GM21526 (cell line): Measurements from ENCODE around the gene GNAT2.
"Not testable (repeated sequence)": the region's sequence is repeated elsewhere in the genome, so short reads cannot be mapped to it uniquely, and the experiment has no call there.

Experiments
- ATAC-seq: cut with Tn5 transposase; IDR thresholded peaks from one replicate; pipeline ENCODE4 v1.9.1; 2021; ENCODE audit warnings: moderate library complexity; ENCODE audit not compliant: unreplicated experiment, low FRiP score

The GNAT2 gene

DNA sequence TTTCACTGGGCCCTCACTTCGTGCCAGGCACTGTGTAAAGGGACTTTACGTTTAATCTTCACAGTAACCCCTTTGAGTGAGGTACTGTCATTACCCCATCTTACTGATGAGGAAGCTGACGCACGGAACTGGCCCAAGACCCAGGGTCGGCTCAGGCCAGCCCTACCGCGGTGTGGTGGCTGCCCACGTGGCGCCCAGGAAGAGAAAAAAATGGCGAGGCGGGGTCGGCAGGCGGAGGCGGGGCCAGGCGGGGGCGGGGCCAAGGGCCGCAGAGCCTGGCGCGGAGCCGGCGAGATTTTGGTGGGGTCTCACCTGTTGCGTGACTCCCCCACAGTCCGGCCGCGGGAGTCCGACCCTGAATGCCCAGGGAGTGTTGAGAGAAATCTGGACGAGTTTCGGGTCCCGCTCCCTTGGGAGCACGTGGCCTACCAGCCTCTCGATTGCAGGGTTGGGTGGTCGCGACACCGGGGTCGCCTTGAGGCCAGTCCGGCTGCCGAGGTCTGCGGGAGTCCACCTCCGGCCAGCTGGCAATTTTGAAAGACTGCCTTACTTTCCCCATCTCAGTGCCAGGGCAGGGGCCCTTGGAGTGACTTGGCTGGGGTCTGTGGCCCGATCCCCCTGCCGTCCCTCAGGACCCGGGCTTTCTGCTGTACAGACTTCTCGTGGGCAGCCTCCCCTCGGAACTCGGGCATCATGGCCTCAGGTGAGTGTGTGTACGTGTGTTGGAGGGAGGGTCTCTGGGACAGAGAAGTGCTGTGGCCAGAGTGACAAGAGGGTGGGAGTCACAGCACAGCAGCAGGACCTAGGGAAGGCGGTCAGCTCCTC, at the start of gene GNAT2, which contains the start of gene AMPD2:
TSS of gene GNAT2 (minus strand) at position 41 of the 825 bp plus-strand sequence. CDS start 6,746 bp downstream, outside the sequence.
TSS of gene AMPD2 (plus strand) at position 262 of the 825 bp plus-strand sequence. CDS start 1,339 bp downstream, outside the sequence.
- ATAC-seq = peak; percentile 44

- ATAC-seq = no peak
These were observed 48.8 kb upstream of the GNAT2 start for GRCh38 chr1:109668123-109668775.

DNA sequence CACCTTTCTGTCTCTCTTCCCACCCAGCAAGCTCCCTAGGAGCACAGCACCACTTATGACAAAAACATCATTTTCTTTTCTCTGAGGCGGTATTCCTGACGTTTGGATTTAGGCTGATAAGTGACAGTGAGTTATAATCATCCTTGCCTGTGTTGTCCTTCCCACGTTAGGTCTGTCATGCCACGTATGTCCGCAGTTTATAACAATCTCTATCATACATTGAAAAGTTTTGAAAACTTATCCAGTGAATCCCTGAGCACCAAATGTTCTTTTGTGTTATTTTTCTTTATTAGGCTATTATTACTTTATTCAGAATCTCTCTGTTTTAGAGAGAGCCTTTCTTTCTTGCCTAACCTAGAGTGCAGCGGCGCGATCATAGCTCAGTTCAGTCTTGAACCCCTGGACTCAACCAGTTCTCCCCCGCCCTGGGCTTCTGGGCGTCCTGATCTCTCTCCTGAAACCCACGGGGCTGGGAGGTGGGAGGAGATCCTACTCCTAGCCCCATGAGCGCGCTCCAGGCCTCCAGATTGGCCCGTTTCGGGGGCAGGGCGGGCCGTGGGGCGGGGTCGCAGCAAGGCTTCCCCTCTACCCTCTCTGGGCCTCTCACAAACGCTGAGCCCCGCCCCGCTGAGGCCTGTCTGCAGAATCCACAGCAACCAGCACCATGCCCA, 48.2 kb upstream of the GNAT2 start, which contains the start of gene GSTM2:
TSS of gene GSTM2 (plus strand) at position 606 of the 671 bp plus-strand sequence. CDS start at position 665, 59 bp downstream.
- peak; percentile 81 for ATAC-seq

DNA sequence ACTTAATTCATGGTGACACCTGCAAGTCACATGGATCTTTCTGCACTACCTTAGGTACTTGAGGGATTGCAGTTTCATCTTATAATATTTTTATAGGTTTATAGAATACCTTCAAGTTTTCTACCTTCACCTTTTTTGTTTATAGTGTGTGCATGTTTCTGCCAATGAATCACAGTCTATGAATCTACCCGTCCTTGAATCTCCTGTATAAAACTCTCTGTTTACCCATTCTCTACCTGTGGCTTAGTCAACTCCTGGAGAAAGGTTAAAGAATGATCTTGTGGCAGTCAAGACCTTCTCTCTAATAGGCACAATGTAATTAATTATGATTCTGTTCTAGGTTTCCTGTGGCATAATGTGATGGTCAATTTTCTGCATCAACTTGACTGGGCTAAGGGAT, 45.3 kb upstream of the GNAT2 start:
- no peak for ATAC-seq

GRCh38 chr1:109661391-109661790, 42.0 kb upstream of the GNAT2 start:
- no peak for ATAC-seq

- not testable (repeated sequence) for ATAC-seq
These were observed 41.2 kb upstream of the GNAT2 start for GRCh38 chr1:109660691-109661026.

DNA sequence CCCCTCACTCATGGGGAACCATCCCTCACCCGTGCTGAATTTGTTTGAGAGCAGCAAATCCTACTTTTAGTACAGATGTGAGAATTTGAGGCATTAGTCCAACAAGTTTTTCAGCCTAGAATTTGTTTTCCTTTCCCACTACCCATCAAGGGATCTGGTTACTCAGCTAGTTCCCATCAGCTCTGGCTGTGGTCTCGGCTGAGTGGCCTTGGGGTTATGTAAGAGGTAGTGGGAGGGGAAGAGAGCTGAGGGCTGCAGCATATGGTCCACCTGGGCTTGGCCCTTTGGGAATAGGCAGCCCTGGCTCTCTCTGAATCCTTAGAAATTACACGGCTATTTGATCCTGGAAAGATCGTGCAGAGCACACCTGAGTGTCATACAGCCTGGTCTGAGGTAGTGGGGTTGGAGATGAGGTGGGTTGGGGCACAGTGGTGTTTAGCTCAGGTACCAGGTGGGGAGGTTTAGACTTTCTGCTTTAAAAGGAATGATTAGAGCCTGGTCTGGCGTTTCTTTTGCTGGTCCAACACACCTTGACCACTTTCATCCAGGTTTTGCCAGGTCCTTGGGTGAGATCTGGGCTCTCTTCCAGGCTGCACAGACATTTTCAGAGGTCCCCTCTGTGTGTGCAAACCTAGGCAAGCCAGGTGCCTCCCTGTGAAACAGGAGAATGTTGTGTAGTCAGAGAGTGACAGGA, 40.7 kb upstream of the GNAT2 start:
- no peak for ATAC-seq

DNA sequence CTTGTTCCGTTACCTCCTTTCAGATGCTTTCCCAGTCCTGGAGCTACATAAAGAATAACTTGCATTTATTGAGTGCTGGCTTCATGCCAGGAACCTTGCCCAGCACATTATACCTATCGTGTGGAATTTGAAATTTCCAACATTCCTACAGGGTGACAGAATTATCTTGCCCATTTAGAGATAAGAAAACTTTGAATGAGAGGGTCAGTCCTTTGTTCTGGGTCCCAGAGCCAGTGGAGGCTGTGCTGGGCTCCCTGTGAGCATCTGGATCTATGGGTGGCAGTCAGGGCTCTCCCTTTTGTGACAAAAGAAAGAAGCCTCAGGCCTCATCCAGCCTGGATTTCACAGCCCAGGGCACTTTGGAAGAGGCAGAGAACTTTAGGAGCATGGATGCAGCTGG, 39.7 kb upstream of the GNAT2 start:
- ATAC-seq = no peak

DNA sequence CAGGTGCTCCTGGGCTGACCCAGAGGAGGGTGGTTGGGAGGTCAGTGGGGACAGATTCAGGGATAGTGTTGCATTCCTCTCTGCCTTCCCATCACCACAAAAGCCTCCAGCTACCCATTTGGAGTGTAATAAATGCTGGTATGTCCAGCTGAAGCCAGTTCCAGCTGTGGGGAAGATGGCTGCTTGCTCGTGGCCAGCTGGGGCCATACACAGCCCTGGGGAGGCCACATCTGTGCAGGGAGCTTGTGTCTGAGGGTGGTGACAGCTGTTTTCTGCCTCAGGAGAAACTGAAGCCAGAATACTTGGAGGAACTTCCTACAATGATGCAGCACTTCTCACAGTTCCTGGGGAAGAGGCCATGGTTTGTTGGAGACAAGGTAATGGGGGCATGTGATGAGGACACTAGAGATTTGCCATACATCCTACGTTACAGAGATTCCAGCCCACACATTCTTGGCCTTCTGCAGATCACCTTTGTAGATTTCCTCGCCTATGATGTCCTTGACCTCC, 39.2 kb upstream of the GNAT2 start:
- no peak for ATAC-seq

GRCh38 chr1:109657970-109658369, 38.6 kb upstream of the GNAT2 start:
- ATAC-seq = no peak

DNA sequence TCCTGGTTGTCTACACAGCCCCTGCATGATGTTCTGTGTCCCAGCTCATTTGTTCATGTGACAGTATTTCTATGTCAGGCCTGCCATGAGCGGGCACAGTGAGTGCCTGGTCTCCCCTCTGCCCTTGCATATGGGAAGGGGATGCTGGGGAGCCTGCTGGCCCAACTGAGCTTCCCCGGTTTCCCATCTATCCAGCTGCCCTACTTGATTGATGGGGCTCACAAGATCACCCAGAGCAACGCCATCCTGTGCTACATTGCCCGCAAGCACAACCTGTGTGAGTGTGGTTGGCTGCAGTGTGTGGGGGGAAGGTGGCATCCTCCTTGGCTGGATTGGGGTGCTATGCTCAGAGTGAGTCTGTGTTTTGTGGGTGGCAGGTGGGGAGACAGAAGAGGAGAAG, 38.0 kb upstream of the GNAT2 start:
- ATAC-seq = no peak

- ATAC-seq = peak; percentile 94
These were observed 36.5 kb upstream of the GNAT2 start, which contains the start of gene GSTM4 for GRCh38 chr1:109655615-109656519. Gene GSTM4 (plus strand): TSS chr1:109656099. CDS start chr1:109656390, 291 bp downstream.

DNA sequence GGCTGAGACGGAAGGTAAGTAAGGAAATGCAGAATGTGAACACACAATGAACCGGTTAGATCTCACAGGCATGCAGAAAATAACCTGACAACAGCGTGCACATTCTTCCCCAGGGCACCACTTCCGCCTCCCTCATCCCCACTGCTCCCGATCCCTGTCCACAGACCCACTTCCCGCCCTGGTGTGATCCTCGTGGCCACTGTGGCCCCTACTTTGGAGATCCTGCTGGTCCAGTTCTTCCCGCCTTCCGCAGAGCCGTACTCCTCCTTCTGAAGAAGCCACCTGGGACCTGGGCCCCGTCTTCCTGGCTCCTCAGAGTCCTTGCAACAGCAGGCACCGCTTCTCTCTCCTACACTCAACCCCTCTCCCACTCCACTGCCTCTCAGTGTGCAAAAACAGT, 35.1 kb upstream of the GNAT2 start:
- no peak for ATAC-seq

GRCh38 chr1:109653306-109653705, 33.9 kb upstream of the GNAT2 start:
- ATAC-seq = no peak

- ATAC-seq = no peak
These were observed 33.0 kb upstream of the GNAT2 start for GRCh38 chr1:109652402-109652801.

DNA sequence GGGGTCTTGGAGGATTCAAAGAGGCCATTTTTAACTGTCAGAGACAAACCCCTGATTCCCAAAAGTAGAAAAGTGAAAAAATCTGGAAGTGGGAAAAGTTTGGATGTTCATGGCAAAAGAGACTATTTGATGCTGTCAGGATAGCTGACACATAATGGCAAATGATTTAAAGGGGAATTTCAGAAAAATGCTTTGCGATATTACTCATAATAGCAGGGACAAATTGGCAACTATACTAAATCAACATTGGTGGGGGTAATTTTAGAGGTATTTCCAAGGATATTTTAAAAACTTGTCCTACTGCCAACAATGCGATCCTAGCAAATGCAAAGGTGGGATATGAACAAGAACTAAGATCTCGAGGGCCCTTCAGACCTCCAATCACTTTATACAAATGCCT, 31.2 kb upstream of the GNAT2 start:
- no peak for ATAC-seq

GRCh38 chr1:109649491-109649914, 30.1 kb upstream of the GNAT2 start:
- ATAC-seq = no peak

DNA sequence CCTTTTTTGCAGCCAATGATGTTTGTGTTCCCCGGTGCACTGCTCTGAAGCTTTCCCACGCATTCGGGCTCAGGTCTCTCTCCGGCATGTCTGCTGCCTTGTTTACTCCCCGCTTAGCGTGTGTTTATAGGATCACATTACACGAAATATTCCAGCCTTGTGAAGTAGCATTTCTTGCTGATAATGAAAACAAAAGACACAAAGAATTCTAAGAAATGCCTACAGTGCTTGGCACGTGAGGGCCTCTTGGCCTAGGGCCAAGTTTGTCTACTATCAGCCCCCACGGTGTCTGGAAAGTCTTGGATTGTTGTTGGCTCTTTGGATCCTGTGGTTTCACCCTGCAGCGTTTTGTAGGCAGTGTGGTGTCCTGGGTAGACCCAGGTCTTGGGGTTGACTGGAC, 25.3 kb upstream of the GNAT2 start:
- no peak for ATAC-seq
